Measurements from ENCODE around the gene ARPIN. TPM values are rescaled to one million over a fixed set of nuclear protein-coding genes. Genes with fewer than 3 reads are reported as not detected.
A peak's percentile ranks its signal among the peaks of the same experiment; 100 is the strongest.
"Not testable (repeated sequence)": the region's sequence is repeated elsewhere in the genome, so short reads cannot be mapped to it uniquely, and the experiment has no call there.

ARPIN gene
- total RNA-seq, 1 experiment from 2014 or later, result 2.1 TPM

- no peaks in the 10 kb centered on the region for H3K36me3 ChIP-seq (replicated peaks; ENCODE audit: control insufficient read depth, insufficient read depth, low read length)
- H3K4me3 ChIP-seq (ENCODE audit: insufficient read depth, low read depth, low read length), result no peak overlapping the region
- DNase-seq, result no peak
- no peaks in the 10 kb centered on the region for H3K27me3 ChIP-seq (ENCODE audit: control insufficient read depth, insufficient read depth, low read length)
Measured at GRCh38 chr15:89900849-89901248, 11.9 kb downstream of the ARPIN start.

- Histone ChIP-seq H3K36me3 (replicated peaks; ENCODE audit: control insufficient read depth, insufficient read depth, low read length) (no peaks in the 10 kb centered on the region), H3K4me3 (ENCODE audit: insufficient read depth, low read depth, low read length) (no peak overlapping the region), H3K27me3 (ENCODE audit: control insufficient read depth, insufficient read depth, low read length) (no peaks in the 10 kb centered on the region)
- no peak for DNase-seq
Measured at GRCh38 chr15:89899951-89900567, 12.7 kb downstream of the ARPIN start.

- no peaks in the 10 kb centered on the region for H3K27me3 ChIP-seq (ENCODE audit: control insufficient read depth, insufficient read depth, low read length)
- H3K4me3 ChIP-seq (ENCODE audit: insufficient read depth, low read depth, low read length), result no peak overlapping the region
- DNase-seq, result no peak
- no peaks in the 10 kb centered on the region for H3K36me3 ChIP-seq (replicated peaks; ENCODE audit: control insufficient read depth, insufficient read depth, low read length)
Measured at GRCh38 chr15:89899295-89899945, 13.3 kb downstream of the ARPIN start.

- Histone ChIP-seq H3K27me3 (ENCODE audit: control insufficient read depth, insufficient read depth, low read length) (no peaks in the 10 kb centered on the region), H3K4me3 (ENCODE audit: insufficient read depth, low read depth, low read length) (no peak overlapping the region), H3K36me3 (replicated peaks; ENCODE audit: control insufficient read depth, insufficient read depth, low read length) (no peaks in the 10 kb centered on the region)
- peak; percentile 88 for DNase-seq
Measured at GRCh38 chr15:89898614-89899294, 14.0 kb downstream of the ARPIN start.

GRCh38 chr15:89898146-89898545, 14.6 kb downstream of the ARPIN start:
- no peaks in the 10 kb centered on the region for H3K27me3 ChIP-seq (ENCODE audit: control insufficient read depth, insufficient read depth, low read length)
- no peak for DNase-seq
- H3K36me3 ChIP-seq (replicated peaks; ENCODE audit: control insufficient read depth, insufficient read depth, low read length), result no peaks in the 10 kb centered on the region
- H3K4me3 ChIP-seq (ENCODE audit: insufficient read depth, low read depth, low read length), result no peak overlapping the region

- Histone ChIP-seq H3K36me3 (replicated peaks; ENCODE audit: control insufficient read depth, insufficient read depth, low read length) (no peaks in the 10 kb centered on the region), H3K4me3 (ENCODE audit: insufficient read depth, low read depth, low read length) (peak within 1 kb of the TSS; percentile 92), H3K27me3 (ENCODE audit: control insufficient read depth, insufficient read depth, low read length) (no peaks in the 10 kb centered on the region)
- peak; percentile 89 for DNase-seq
Measured at GRCh38 chr15:89893696-89894447, 18.9 kb downstream of the ARPIN start, which contains the start of gene AP3S2. AP3S2 (minus strand) TSS chr15:89893994; CDS start chr15:89893949, 45 bp downstream.

- peaks cover 6% of the 10 kb centered on the region for H3K36me3 ChIP-seq (replicated peaks; ENCODE audit: control insufficient read depth, insufficient read depth, low read length)
- H3K27me3 ChIP-seq (ENCODE audit: control insufficient read depth, insufficient read depth, low read length), result no peaks in the 10 kb centered on the region
- peak overlapping the region; percentile 92 for H3K4me3 ChIP-seq (ENCODE audit: insufficient read depth, low read depth, low read length)
- no peak for DNase-seq
Measured at GRCh38 chr15:89893027-89893426, 19.7 kb downstream of the ARPIN start.

GRCh38 chr15:89888214-89888804, 24.4 kb downstream of the ARPIN start:
- Histone ChIP-seq H3K36me3 (replicated peaks; ENCODE audit: control insufficient read depth, insufficient read depth, low read length) (peaks cover 7% of the 10 kb centered on the region), H3K27me3 (ENCODE audit: control insufficient read depth, insufficient read depth, low read length) (no peaks in the 10 kb centered on the region), H3K4me3 (ENCODE audit: insufficient read depth, low read depth, low read length) (no peak overlapping the region)
- DNase-seq, result no peak

- H3K36me3 ChIP-seq (replicated peaks; ENCODE audit: control insufficient read depth, insufficient read depth, low read length), result peaks cover 7% of the 10 kb centered on the region
- H3K27me3 ChIP-seq (ENCODE audit: control insufficient read depth, insufficient read depth, low read length), result no peaks in the 10 kb centered on the region
- no peak overlapping the region for H3K4me3 ChIP-seq (ENCODE audit: insufficient read depth, low read depth, low read length)
- DNase-seq, result no peak
Measured at GRCh38 chr15:89885611-89886010, 27.1 kb downstream of the ARPIN start.

- not testable (repeated sequence) for H3K36me3 ChIP-seq (replicated peaks; ENCODE audit: control insufficient read depth, insufficient read depth, low read length); H3K4me3 ChIP-seq (ENCODE audit: insufficient read depth, low read depth, low read length); DNase-seq; H3K27me3 ChIP-seq (ENCODE audit: control insufficient read depth, insufficient read depth, low read length)
Measured at GRCh38 chr15:89885179-89885578, 27.6 kb downstream of the ARPIN start.

GRCh38 chr15:89883518-89883917, 29.2 kb downstream of the ARPIN start:
- DNase-seq, result no peak
- Histone ChIP-seq H3K36me3 (replicated peaks; ENCODE audit: control insufficient read depth, insufficient read depth, low read length) (peaks cover 5% of the 10 kb centered on the region), H3K27me3 (ENCODE audit: control insufficient read depth, insufficient read depth, low read length) (no peaks in the 10 kb centered on the region), H3K4me3 (ENCODE audit: insufficient read depth, low read depth, low read length) (no peak overlapping the region)

- DNase-seq, result no peak
- Histone ChIP-seq H3K36me3 (replicated peaks; ENCODE audit: control insufficient read depth, insufficient read depth, low read length) (peaks cover 1% of the 10 kb centered on the region; the same call in 1 of the 2 replicates), H3K27me3 (ENCODE audit: control insufficient read depth, insufficient read depth, low read length) (no peaks in the 10 kb centered on the region), H3K4me3 (ENCODE audit: insufficient read depth, low read depth, low read length) (no peak overlapping the region)
Measured at GRCh38 chr15:89880727-89881126, 32.0 kb downstream of the ARPIN start.

- no peaks in the 10 kb centered on the region for H3K27me3 ChIP-seq (ENCODE audit: control insufficient read depth, insufficient read depth, low read length)
- DNase-seq, result no peak
- peaks cover 1% of the 10 kb centered on the region; the same call in 1 of the 2 replicates for H3K36me3 ChIP-seq (replicated peaks; ENCODE audit: control insufficient read depth, insufficient read depth, low read length)
- no peak overlapping the region for H3K4me3 ChIP-seq (ENCODE audit: insufficient read depth, low read depth, low read length)
Measured at GRCh38 chr15:89878323-89878722, 34.4 kb downstream of the ARPIN start.

GRCh38 chr15:89877083-89877425, 35.7 kb downstream of the ARPIN start:
- Histone ChIP-seq H3K27me3 (ENCODE audit: control insufficient read depth, insufficient read depth, low read length) (no peaks in the 10 kb centered on the region), H3K36me3 (replicated peaks; ENCODE audit: control insufficient read depth, insufficient read depth, low read length) (peaks cover 3% of the 10 kb centered on the region; the same call in 1 of the 2 replicates), H3K4me3 (ENCODE audit: insufficient read depth, low read depth, low read length) (no peak overlapping the region)
- DNase-seq, result no peak

Measured in H7 (cell line).